K562 (cell line): ENCODE results near the gene PIP5KL1. TPM values are rescaled to one million over a fixed set of nuclear protein-coding genes. Genes with fewer than 3 reads are reported as not detected.
A peak's percentile ranks its signal among the peaks of the same experiment; 100 is the strongest.

Source experiments
- ATAC-seq: fragments of 200-7000 bp; cut with Tn5 transposase; 3 replicates; pipeline ENCODE4 v1.9.1; 2020; ENCODE audit warnings: moderate library complexity
- BruUV-seq: library from RNA; stranded (reverse); fragments of 400-500 nt; replicated peaks from 2 replicates; lab custom pipeline; 2021; lab: Mats Ljungman, UMichigan
- CTCF ChIA-PET: fragments of 300-600 bp; formaldehyde crosslinking; extraction: SDS; loops from one replicate; lab custom pipeline; 2021; ENCODE audit warnings: low intra/inter-chr PET ratio; lab: Yijun Ruan, JAX
- POLR2A ChIA-PET: fragments of 300-600, 350-650 bp; sonication (Branson Sonifier 250); formaldehyde crosslinking; extraction: SDS; loops from one replicate; lab custom pipeline; 2021; ENCODE audit warnings: antibody characterized with exemption, inconsistent platforms; lab: Yijun Ruan, JAX
- DNase-seq, 4 experiments: peaks; one replicate each; pipeline versions ENCODE4 v3.0.0 to v3.0.0-alpha.2; 2011 to 2018; ENCODE audit warnings: low spot score in 3 of 4, mixed read lengths in 3 of 4; ENCODE audit errors: extremely low read depth in 1 of 4
- FAIRE-seq: peaks from 2 replicates; lab custom pipeline; 2011; peaks lifted over from hg19 to GRCh38; lab: Jason Lieb, UNC
- H2AFZ ChIP-seq: 2 replicates; pipeline ENCODE4 v1.6.0; 2011; ENCODE audit warnings: low read depth, low read length, control low read depth, inconsistent platforms
- H3K27ac ChIP-seq: fragments of 200-600 bp; 3 replicates; pipeline ENCODE4 v1.8.0; 2011; ENCODE audit warnings: low read depth, mild to moderate bottlenecking, control low read depth, inconsistent platforms, low read length, moderate library complexity, mixed read lengths; ENCODE audit errors: extremely low read depth
- H3K27me3 ChIP-seq, 2 experiments: fragments of 300-600 bp in 1 of 2; 2 replicates in 1 of 2; 3 replicates in 1 of 2; pipeline versions ENCODE4 v1.6.0 to v1.8.0; 2011; ENCODE audit warnings: inconsistent platforms in 2 of 2, low read length in 2 of 2, mild to moderate bottlenecking in 1 of 2, mixed read lengths in 1 of 2, moderate library complexity in 1 of 2; ENCODE audit not compliant: control insufficient read depth in 2 of 2, insufficient read depth in 2 of 2
- H3K36me3 ChIP-seq: fragments of 300-600 bp; 3 replicates; pipeline ENCODE4 v1.8.0; 2011; ENCODE audit warnings: mild to moderate bottlenecking, low read length, inconsistent platforms; ENCODE audit not compliant: control insufficient read depth, insufficient read depth
- H3K4me1 ChIP-seq, 2 experiments: fragments of 200-600 bp in 1 of 2; replicated peaks in 1 of 2; 2 replicates in 1 of 2; 3 replicates in 1 of 2; pipeline versions ENCODE4 v1.5.1 to v1.8.0; 2011; ENCODE audit warnings: inconsistent platforms in 2 of 2, low read length in 2 of 2, mild to moderate bottlenecking in 1 of 2, mixed read lengths in 1 of 2, moderate library complexity in 1 of 2; ENCODE audit not compliant: control insufficient read depth in 2 of 2, insufficient read depth in 2 of 2
- H3K4me2 ChIP-seq: 2 replicates; pipeline ENCODE4 v1.6.1; 2011; ENCODE audit warnings: low read length, control low read depth, inconsistent platforms, mixed read lengths; ENCODE audit not compliant: insufficient read depth
- H3K4me3 ChIP-seq: fragments of 200-600 bp; sonication (generic), shearing (Covaris generic); 2 replicates; pipeline ENCODE4 v1.5.1; 2016; ENCODE audit warnings: control low read depth, inconsistent platforms
- H3K79me2 ChIP-seq: fragments of 200-600 bp; 3 replicates; pipeline ENCODE4 v1.8.0; 2011; ENCODE audit warnings: low read length, inconsistent platforms; ENCODE audit not compliant: control insufficient read depth, insufficient read depth
- H3K9ac ChIP-seq, 2 experiments: 2 replicates each; pipeline versions ENCODE4 v1.6.0 to v1.6.1; 2011; ENCODE audit warnings: low read depth in 2 of 2, low read length in 2 of 2, control low read depth in 1 of 2, inconsistent platforms in 1 of 2, mild to moderate bottlenecking in 1 of 2, mixed read lengths in 1 of 2; ENCODE audit not compliant: insufficient read depth in 1 of 2
- H3K9me1 ChIP-seq: one replicate; pipeline ENCODE4 v1.6.0; 2011; ENCODE audit warnings: inconsistent platforms, mild to moderate bottlenecking, low read length, moderate library complexity; ENCODE audit not compliant: control insufficient read depth, insufficient read depth
- H3K9me3 ChIP-seq: replicated peaks from 2 replicates; pipeline ENCODE4 v1.5.1; 2011; ENCODE audit warnings: low read depth, low read length, inconsistent platforms; ENCODE audit not compliant: control insufficient read depth, insufficient read depth
- H4K20me1 ChIP-seq: replicated peaks from 2 replicates; pipeline ENCODE4 v1.6.1; 2011; ENCODE audit warnings: low read length, inconsistent platforms, mixed read lengths; ENCODE audit not compliant: control insufficient read depth, insufficient read depth
- ARID1B ChIP-seq: fragments of 450-650 bp; IDR thresholded peaks from 2 replicates; pipeline ENCODE4 v1.6.1; 2016; ENCODE audit warnings: antibody characterized with exemption, mild to moderate bottlenecking, inconsistent platforms
- CHD7 ChIP-seq: fragments of 200-600 bp; sonication (generic); IDR thresholded peaks from one replicate; pipeline ENCODE4 v1.6.1; 2012; ENCODE audit warnings: mild to moderate bottlenecking, low read depth, low read length, inconsistent platforms
- FOXM1 ChIP-seq, 2 experiments: fragments of 450-650 bp in 1 of 2; sonication (generic) in 1 of 2; formaldehyde crosslinking in 1 of 2; IDR thresholded peaks; 2 replicates each; pipeline versions ENCODE4 v1.6.1 to v1.9.0; 2017 to 2022; ENCODE audit warnings: low read depth in 2 of 2, mild to moderate bottlenecking in 2 of 2, missing genetic modification reagents in 1 of 2, moderate library complexity in 1 of 2
- MAFG ChIP-seq: fragments of 450-650 bp; conservative IDR thresholded peaks from 2 replicates; pipeline ENCODE4 v1.6.1; 2016; ENCODE audit warnings: missing genetic modification characterization, missing compliant biosample characterization
- MTA3 ChIP-seq: fragments of 450-650 bp; formaldehyde crosslinking; IDR thresholded peaks from 2 replicates; pipeline ENCODE4 v1.6.1; 2017; ENCODE audit warnings: mild to moderate bottlenecking, borderline replicate concordance
- SP2 ChIP-seq: IDR thresholded peaks from 2 replicates; pipeline ENCODE4 v1.6.1; 2011; ENCODE audit warnings: mild to moderate bottlenecking, low read depth, low read length, moderate library complexity; ENCODE audit not compliant: poor library complexity, severe bottlenecking; ENCODE audit errors: extremely low read depth
- TAF7 ChIP-seq: fragments of 450-650 bp; IDR thresholded peaks from 2 replicates; pipeline ENCODE4 v1.6.1; 2016; ENCODE audit warnings: missing genetic modification characterization, missing compliant biosample characterization
- TARDBP ChIP-seq: fragments of 450-650 bp; IDR thresholded peaks from 2 replicates; pipeline ENCODE4 v1.6.1; 2016
- TRIM24 ChIP-seq, 2 experiments: fragments of 450-650 bp; IDR thresholded peaks; 2 replicates each; pipeline ENCODE4 v1.6.1; 2016
- TRIM28 ChIP-seq: fragments of 450-650 bp; IDR thresholded peaks from 2 replicates; pipeline ENCODE4 v1.6.1; 2017
- ZFP36 ChIP-seq: fragments of 150-350 bp; IDR thresholded peaks from 2 replicates; pipeline ENCODE4 v1.6.1; 2018; ENCODE audit warnings: low read length, low read depth; ENCODE audit not compliant: partially characterized antibody
- WGBS: fragments of 100-300 bp; shearing (Covaris generic); methylation state at CpG from one replicate; pipeline ENCODE4 v1.1.6; 2016; ENCODE audit warnings: low coverage, mixed read lengths; ENCODE audit not compliant: insufficient coverage; ENCODE audit errors: missing lambda C conversion rate; 5-methylcytosine and 5-hydroxymethylcytosine counted together
- in situ Hi-C: fragments of 300-500 bp; cut with MboI; formaldehyde crosslinking; loops from 4 replicates; pipeline ENCODE4 v1.15.0; 2018; ENCODE audit warnings: inconsistent platforms, mixed read lengths
- intact Hi-C: fragments of 100-400 bp; cut with micrococcal nuclease; formaldehyde crosslinking; loops from 2 replicates; pipeline ENCODE4 v1.14.2; 2022
- polyA plus RNA-seq, 8 experiments: library from polyadenylated mRNA; depleted of rRNA in 4 of 8; stranded (reverse) in 5 of 8; unstranded in 3 of 8; fragments of >200 nt; fragmentation: Nextera tagmentation in 2 of 8; fragmentation: Illumina TruSeq in 1 of 8; extraction: Ambion mirVana in 2 of 8; extraction: Trizol in 1 of 8; gene quantifications; 2 replicates each; pipeline versions ENCODE4 v1.2.1 to v1.2.3, GENCODE V29; 2011 to 2014; ENCODE audit warnings: inconsistent platforms in 1 of 8, missing spikeins in 1 of 8
- total RNA-seq, 7 experiments: library from RNA; depleted of rRNA in 6 of 7; stranded (reverse); fragments of >200 nt in 6 of 7; fragmentation: Illumina TruSeq in 2 of 7; extraction: Trizol in 2 of 7; gene quantifications; 2 replicates each; pipeline versions ENCODE4 v1.2.1 to v1.2.3, GENCODE V29; 2011 to 2021; ENCODE audit warnings: low replicate concordance in 1 of 7

PIP5KL1 gene
- total and polyA plus RNA-seq, 9 of the 15 experiments (the other 6 are each of a cell fraction or from before 2014, with no cell fraction given) = 0.18 to 4.8 (median 1.2) TPM

- intact Hi-C loops (loop anchor here (5.0 to 10.0 kb wide), 2 partner anchors 52 to 415 kb away; no protein-coding TSS in a partner anchor), in situ Hi-C loops (loop anchor here (5.0 to 25.0 kb wide), 3 partner anchors 182 to 982 kb away; partner anchors contain the start of gene TOR2A)
- Histone ChIP-seq H3K9me3 (no peaks in the 10 kb centered on the region), H3K27ac (peak overlapping the region; percentile 57; the same call in 2 of the 3 replicates), H3K9me1 (no peaks in the 10 kb centered on the region), H4K20me1 (no peaks in the 10 kb centered on the region), H3K4me2 (peak overlapping the region; percentile 47; the same call in 1 of the 2 replicates), H3K4me3 (no peak overlapping the region), H3K9ac (peak overlapping the region; percentile 24 to 65; a peak in 1 of 4 replicates), H2AFZ (peak overlapping the region; percentile 92), H3K36me3 (peaks cover 8% of the 10 kb centered on the region; the same call in 1 of the 3 replicates), H3K79me2 (peaks cover 17% of the 10 kb centered on the region), H3K27me3 (no peaks in the 10 kb centered on the region), H3K4me1 (peaks cover 38 to 56% of the 10 kb centered on the region in 2 experiments)
- ATAC-seq = peak; percentile 26; the same call in 2 of the 3 replicates
- ChIA-PET POLR2A (interaction anchor here (0.6 to 1.4 kb wide), 4 partner anchors 9 to 139 kb away, joined by 3 to 5 read pairs (median 4); partner anchors contain the start of gene PIP5KL1), CTCF (interaction anchor here (4.3 kb wide), 1 partner anchor 184 kb away, joined by 34 read pairs; the partner anchor contains the start of gene TOR2A)
- WGBS = 12% methylated on average over 8 of the region's 8 CpGs
- BruUV-seq = no TSS peak
- peak; percentile 96 for FAIRE-seq
- peak; percentile 51 to 84 (median 62) for DNase-seq
- TF ChIP-seq ARID1B = peak; percentile 81
- TF ChIP-seq TAF7 (tag) = no peak
- TF ChIP-seq TARDBP = 0 out of 2 replicates have a peak, but pooled peaks have one; percentile 57
- no peak for TF ChIP-seq FOXM1 (IDR thresholded peaks at IDR 0.05; ENCODE audit: low read depth)
- TF ChIP-seq FOXM1 (CRISPR knock-in tag; IDR thresholded peaks at IDR 0.05; ENCODE audit: low read depth) = no peak
- no peak for TF ChIP-seq CHD7
- no peak for TF ChIP-seq SP2
- TF ChIP-seq MTA3 = peak; percentile 78; the same call in 1 of the 2 replicates
- TF ChIP-seq TRIM24 (IDR thresholded peaks at IDR 0.05) = peak in 1 of 2 experiments; percentile 59; a peak in 2 of 4 replicates
- TF ChIP-seq MAFG (tag) = peak; percentile 85
- TF ChIP-seq TRIM28 = peak; percentile 31; the same call in 1 of the 2 replicates
- TF ChIP-seq ZFP36 = peak; percentile 80
Measured at GRCh38 chr9:127919253-127919815, 11.2 kb downstream of the PIP5KL1 start.
